H1 (cell line): ENCODE results near the gene CDHR5. TPM values are rescaled to one million over a fixed set of nuclear protein-coding genes. Genes with fewer than 3 reads are reported as not detected.

ENCODE experiments used
- CTCF ChIA-PET: fragments of 300-600 bp; sonication (Branson Sonifier 250); formaldehyde crosslinking; loops from one replicate; lab custom pipeline; 2021; ENCODE audit not compliant: partially characterized antibody; lab: Charles Lee
- POLR2A ChIA-PET: fragments of 300-600 bp; sonication (Branson Sonifier 250); formaldehyde crosslinking; loops from one replicate; lab custom pipeline; 2021; ENCODE audit warnings: inconsistent platforms; ENCODE audit not compliant: partially characterized antibody; lab: Charles Lee
- DNase-seq, 2 experiments: peaks; one replicate each; pipeline versions ENCODE4 v3.0.0 to v3.0.0-alpha.2; 2010 to 2022; ENCODE audit warnings: low spot score in 2 of 2, low read depth in 1 of 2, mixed read lengths in 1 of 2
- FAIRE-seq: peaks from 2 replicates; lab custom pipeline; 2011; peaks lifted over from hg19 to GRCh38; lab: Jason Lieb, UNC
- H2AFZ ChIP-seq: 2 replicates; pipeline ENCODE4 v1.8.1; 2012; ENCODE audit warnings: low read length, inconsistent platforms
- H2AK5ac ChIP-seq: 2 replicates; pipeline ENCODE4 v1.6.1; 2013; ENCODE audit warnings: low read depth, low read length
- H2BK120ac ChIP-seq: replicated peaks from 2 replicates; pipeline ENCODE3; 2013; ENCODE audit warnings: low read depth, low read length, inconsistent platforms
- H2BK12ac ChIP-seq: 2 replicates; pipeline ENCODE4 v1.6.1; 2013; ENCODE audit warnings: low read depth, low read length
- H2BK15ac ChIP-seq: 2 replicates; pipeline ENCODE4 v1.6.1; 2013; ENCODE audit warnings: low read length
- H2BK20ac ChIP-seq: 2 replicates; pipeline ENCODE4 v1.6.1; 2013; ENCODE audit warnings: low read length
- H2BK5ac ChIP-seq: 2 replicates; pipeline ENCODE4 v1.6.1; 2013; ENCODE audit warnings: low read depth, low read length
- H3K14ac ChIP-seq: 2 replicates; pipeline ENCODE4 v1.6.1; 2013; ENCODE audit warnings: inconsistent platforms; ENCODE audit not compliant: insufficient read length
- H3K18ac ChIP-seq: 2 replicates; pipeline ENCODE4 v1.6.1; 2013; ENCODE audit warnings: low read length; ENCODE audit errors: extremely low read depth
- H3K23ac ChIP-seq: 2 replicates; pipeline ENCODE4 v1.6.1; 2013; ENCODE audit warnings: inconsistent platforms; ENCODE audit not compliant: insufficient read length
- H3K23me2 ChIP-seq: 2 replicates; pipeline ENCODE4 v1.6.1; 2013; ENCODE audit warnings: low read depth, low read length
- H3K27ac ChIP-seq: 2 replicates; pipeline ENCODE4 v1.6.1; 2011; ENCODE audit warnings: low read depth, low read length, inconsistent platforms
- H3K27me3 ChIP-seq, 4 experiments: replicated peaks in 1 of 4; 1 replicate in 1 of 4; 2 replicates in 3 of 4; pipeline versions ENCODE4 v1.6.1 to v1.8.1; 2011 to 2013; ENCODE audit warnings: low read length in 3 of 4, mild to moderate bottlenecking in 3 of 4, inconsistent platforms in 2 of 4, mixed read lengths in 2 of 4, moderate library complexity in 1 of 4; ENCODE audit not compliant: control insufficient read depth in 3 of 4, insufficient read depth in 3 of 4; ENCODE audit errors: extremely low read depth in 1 of 4
- H3K36me3 ChIP-seq, 4 experiments: 2 replicates each; pipeline versions ENCODE4 v1.6.1 to v1.8.1; 2011 to 2013; ENCODE audit warnings: mild to moderate bottlenecking in 4 of 4, low read length in 3 of 4, moderate library complexity in 2 of 4, control low read depth in 1 of 4, inconsistent platforms in 1 of 4; ENCODE audit not compliant: insufficient read depth in 4 of 4, control insufficient read depth in 2 of 4
- H3K4ac ChIP-seq: replicated peaks from 2 replicates; pipeline ENCODE3; 2013; ENCODE audit warnings: low read length, low read depth, mixed read lengths, inconsistent platforms; ENCODE audit not compliant: insufficient read length
- H3K4me1 ChIP-seq, 4 experiments: replicated peaks in 1 of 4; 1 replicate in 1 of 4; 2 replicates in 3 of 4; pipeline versions ENCODE4 v1.6.1 to v1.8.1; 2011 to 2013; ENCODE audit warnings: low read length in 3 of 4, inconsistent platforms in 2 of 4, mixed read lengths in 1 of 4; ENCODE audit not compliant: insufficient read depth in 4 of 4, control insufficient read depth in 3 of 4
- H3K4me2 ChIP-seq, 2 experiments: 2 replicates each; pipeline versions ENCODE4 v1.6.1 to v1.8.1; 2011 to 2013; ENCODE audit warnings: low read depth in 2 of 2, low read length in 2 of 2, control low read depth in 1 of 2, inconsistent platforms in 1 of 2, mild to moderate bottlenecking in 1 of 2; ENCODE audit not compliant: insufficient read depth in 1 of 2
- H3K4me3 ChIP-seq, 4 experiments: fragments of 200-600, 300-600 bp in 1 of 4; sonication (generic), shearing (Covaris generic), sonication (Bioruptor Twin) in 1 of 4; 2 replicates each; pipeline versions ENCODE4 v1.5.1 to v1.8.1; 2011 to 2016; ENCODE audit warnings: low read length in 4 of 4, low read depth in 3 of 4, control low read depth in 2 of 4, inconsistent platforms in 2 of 4, mild to moderate bottlenecking in 2 of 4, mixed read lengths in 1 of 4, moderate library complexity in 1 of 4; ENCODE audit not compliant: insufficient read depth in 2 of 4; ENCODE audit errors: extremely low read depth in 1 of 4
- H3K56ac ChIP-seq: replicated peaks from 2 replicates; pipeline ENCODE3; 2013; ENCODE audit warnings: low read depth, mild to moderate bottlenecking, mixed read lengths, low read length, inconsistent platforms; ENCODE audit not compliant: insufficient read length
- H3K79me1 ChIP-seq: 2 replicates; pipeline ENCODE4 v1.6.1; 2013; ENCODE audit warnings: low read depth, low read length, control low read depth
- H3K79me2 ChIP-seq, 2 experiments: 2 replicates each; pipeline versions ENCODE4 v1.6.1 to v1.8.1; 2012 to 2013; ENCODE audit warnings: low read length in 2 of 2, mild to moderate bottlenecking in 2 of 2, inconsistent platforms in 1 of 2; ENCODE audit not compliant: insufficient read depth in 2 of 2, control insufficient read depth in 1 of 2
- H3K9ac ChIP-seq, 4 experiments: replicated peaks in 1 of 4; 1 replicate in 1 of 4; 2 replicates in 3 of 4; pipeline versions ENCODE4 v1.6.1 to v1.8.1; 2011 to 2013; ENCODE audit warnings: low read depth in 3 of 4, low read length in 3 of 4, control low read depth in 2 of 4, mild to moderate bottlenecking in 2 of 4, moderate library complexity in 2 of 4, inconsistent platforms in 1 of 4; ENCODE audit errors: extremely low read depth in 1 of 4
- H3K9me3 ChIP-seq, 2 experiments: 2 replicates each; pipeline versions ENCODE4 v1.6.1 to v1.8.1; 2012 to 2013; ENCODE audit warnings: mild to moderate bottlenecking in 2 of 2, moderate library complexity in 2 of 2, control low read depth in 1 of 2, inconsistent platforms in 1 of 2, low read depth in 1 of 2, low read length in 1 of 2, mixed read lengths in 1 of 2; ENCODE audit not compliant: insufficient read depth in 2 of 2
- H4K20me1 ChIP-seq, 2 experiments: replicated peaks in 1 of 2; 2 replicates each; pipeline versions ENCODE3 to v1.8.1; 2011 to 2013; ENCODE audit warnings: inconsistent platforms in 2 of 2, low read length in 2 of 2, mild to moderate bottlenecking in 1 of 2; ENCODE audit not compliant: insufficient read depth in 2 of 2, control insufficient read depth in 1 of 2
- H4K5ac ChIP-seq: 2 replicates; pipeline ENCODE4 v1.6.1; 2013; ENCODE audit warnings: low read length, low read depth, mixed read lengths, inconsistent platforms; ENCODE audit not compliant: insufficient read length
- H4K8ac ChIP-seq: 2 replicates; pipeline ENCODE4 v1.8.0; 2013; ENCODE audit warnings: mild to moderate bottlenecking, moderate library complexity, low read length, inconsistent platforms; ENCODE audit not compliant: insufficient read depth; ENCODE audit errors: extremely low read depth
- H4K91ac ChIP-seq: replicated peaks from 2 replicates; pipeline ENCODE3; 2013; ENCODE audit warnings: low read length, mixed read lengths, inconsistent platforms; ENCODE audit not compliant: insufficient read length
- ATF2 ChIP-seq: IDR thresholded peaks from 2 replicates; pipeline ENCODE4 v1.6.1; 2012; ENCODE audit warnings: low read length, inconsistent platforms
- BCL11A ChIP-seq, 2 experiments: IDR thresholded peaks; one replicate each; pipeline ENCODE4 v1.6.1; 2011; ENCODE audit warnings: low read depth in 2 of 2, low read length in 2 of 2, mild to moderate bottlenecking in 2 of 2
- FOSL1 ChIP-seq: IDR thresholded peaks from 2 replicates; pipeline ENCODE4 v1.6.1; 2011; ENCODE audit warnings: mild to moderate bottlenecking, low read depth, low read length, moderate library complexity; ENCODE audit not compliant: insufficient read depth
- JUND ChIP-seq: IDR thresholded peaks from 2 replicates; pipeline ENCODE4 v1.6.1; 2011; ENCODE audit warnings: mild to moderate bottlenecking, improper control_type of control experiment, low read length
- SIX5 ChIP-seq: IDR thresholded peaks from 2 replicates; pipeline ENCODE4 v1.6.1; 2011; ENCODE audit warnings: mild to moderate bottlenecking, low read depth, low read length
- WGBS, 2 experiments: shearing (Covaris generic) in 1 of 2; methylation state at CpG; one replicate each; pipeline versions ENCODE4 v1.1.6 to v1.1.7; 2013 to 2015; ENCODE audit warnings: low lambda C conversion rate in 2 of 2, mixed read lengths in 2 of 2, inconsistent platforms in 1 of 2, low coverage in 1 of 2, missing lambda C conversion rate in 1 of 2; ENCODE audit not compliant: insufficient replicate concordance in 2 of 2, insufficient coverage in 1 of 2, insufficient read length in 1 of 2; ENCODE audit errors: extremely low coverage in 1 of 2, missing lambda C conversion rate in 1 of 2; 5-methylcytosine and 5-hydroxymethylcytosine counted together
- polyA plus RNA-seq, 7 experiments: library from polyadenylated mRNA; depleted of rRNA in 3 of 7; stranded (reverse) in 5 of 7; unstranded in 2 of 7; fragments of >200 nt in 5 of 7; fragments of 200-250 nt in 2 of 7; gene quantifications; 1 replicate in 5 of 7; 2 replicates in 1 of 7; 4 replicates in 1 of 7; pipeline versions ENCODE4 v1.2.1 to v1.2.3, GENCODE V29; 2011 to 2013; ENCODE audit warnings: missing spikeins in 2 of 7, mixed read lengths in 2 of 7
- total RNA-seq: library from RNA; stranded (reverse); fragmentation: NEBNext Ultra II Directional; extraction: Animal tissue kit (Norgen Biotek cat#: 25700); gene quantifications from 2 replicates; pipeline ENCODE4 v1.2.1, GENCODE V29; 2021

Gene CDHR5
- total and polyA plus RNA-seq, 2 of the 8 experiments (the other 6 are each of a cell fraction or from before 2014, with no cell fraction given), result not detected

GRCh38 chr11:577611-577894 lies 47.2 kb downstream of the CDHR5 start:
- H3K4me1 ChIP-seq, result peaks cover 4 to 17% (median 11%) of the 10 kb centered on the region in 4 experiments
- no peak overlapping the region for H2BK120ac ChIP-seq
- H4K5ac ChIP-seq, result no peak overlapping the region
- H3K23me2 ChIP-seq, result peaks cover 15% of the 10 kb centered on the region
- FAIRE-seq, result no peak
- H2BK5ac ChIP-seq, result no peak overlapping the region
- H3K56ac ChIP-seq, result no peak overlapping the region
- H3K36me3 ChIP-seq, result peaks cover 0 to 8% (median 3%) of the 10 kb centered on the region in 4 experiments; a peak in 5 of 8 replicates
- TF ChIP-seq SIX5, result no peak
- TF ChIP-seq ATF2, result no peak
- TF ChIP-seq BCL11A (IDR thresholded peaks at IDR 0.05; ENCODE audit: low read depth in 2 of 2, low read length in 2 of 2), result no peak
- no peak for TF ChIP-seq JUND
- no peak for TF ChIP-seq FOSL1
- TF ChIP-seq, all 59 proteins: peak for 0
- Histone ChIP-seq H2BK12ac (no peak overlapping the region), H4K20me1 (peaks cover 37 to 44% of the 10 kb centered on the region in 2 experiments), H3K9ac (peak overlapping the region in 3 of 4 experiments; percentile 73 to 97 (median 87); a peak in 5 of 7 replicates), H3K18ac (no peak overlapping the region), H3K27me3 (peaks cover 8 to 17% (median 13%) of the 10 kb centered on the region in 4 experiments), H4K91ac (no peak overlapping the region), H2AFZ (no peak overlapping the region), H3K23ac (no peak overlapping the region), H3K27ac (no peak overlapping the region), H3K79me2 (peaks cover 38 to 52% of the 10 kb centered on the region in 2 experiments), H3K79me1 (peaks cover 23% of the 10 kb centered on the region), H3K9me3 (no peaks in the 10 kb centered on the region), H2BK20ac (no peak overlapping the region), H3K4me2 (peak overlapping the region; percentile 91 to 99), H3K4me3 (peak overlapping the region; percentile 87 to 99 (median 88); a peak in 7 of 8 replicates), H2BK15ac (no peak overlapping the region), H4K8ac (no peak overlapping the region), H3K14ac (no peak overlapping the region), H3K4ac (no peak overlapping the region), H2AK5ac (no peak overlapping the region)
- ChIA-PET POLR2A (interaction anchor here (0.9 to 2.6 kb wide), 5 partner anchors 11 to 34 kb away, joined by 3 to 9 read pairs (median 4); partner anchors contain the start of genes LMNTD2 and RASSF7), CTCF (interaction anchor here (0.6 to 2.6 kb wide), 6 partner anchors 13 to 245 kb away, joined by 3 to 11 read pairs (median 4); no protein-coding TSS in a partner anchor)
- WGBS, 2 experiments, result 91% methylated on average over 6 of the region's 6 CpGs; no CpG with 5 or more reads in 1 of the 2 experiments
- DNase-seq, result no peak
